Glutamatergic neuron (in vitro differentiated cells): Measurements from ENCODE around the gene COX5A. TPM values are rescaled to one million over a fixed set of nuclear protein-coding genes. Genes with fewer than 3 reads are reported as not detected.

ENCODE experiments used
- DNase-seq: peaks from one replicate; pipeline ENCODE4 v3.0.0; 2022
- H3K27ac Mint-ChIP-seq: one replicate; pipeline ENCODE4 v1.8.0; 2020; ENCODE audit warnings: mild to moderate bottlenecking, mixed read lengths, inconsistent platforms; ENCODE audit not compliant: unreplicated experiment
- H3K27me3 Mint-ChIP-seq: one replicate; pipeline ENCODE4 v1.8.0; 2020; ENCODE audit warnings: mild to moderate bottlenecking, moderate library complexity, mixed read lengths, inconsistent platforms; ENCODE audit not compliant: unreplicated experiment
- H3K36me3 Mint-ChIP-seq: one replicate; pipeline ENCODE4 v1.8.0; 2020; ENCODE audit warnings: mild to moderate bottlenecking, mixed read lengths, inconsistent platforms; ENCODE audit not compliant: unreplicated experiment
- H3K4me1 Mint-ChIP-seq: one replicate; pipeline ENCODE4 v1.8.0; 2020; ENCODE audit warnings: mild to moderate bottlenecking, low read depth, mixed read lengths, inconsistent platforms; ENCODE audit not compliant: unreplicated experiment
- H3K4me3 Mint-ChIP-seq: one replicate; pipeline ENCODE4 v1.8.0; 2020; ENCODE audit warnings: mild to moderate bottlenecking, mixed read lengths, inconsistent platforms; ENCODE audit not compliant: unreplicated experiment
- H3K9me3 Mint-ChIP-seq: one replicate; pipeline ENCODE4 v1.8.0; 2020; ENCODE audit warnings: mild to moderate bottlenecking, moderate library complexity, mixed read lengths, inconsistent platforms; ENCODE audit not compliant: unreplicated experiment
- total RNA-seq: library from RNA; stranded (reverse); fragmentation: NEBNext Ultra II Directional; extraction: Animal tissue kit (Norgen Biotek cat#: 25700); gene quantifications from one replicate; pipeline ENCODE4 v1.2.1, GENCODE V29; 2021; ENCODE audit not compliant: unreplicated experiment
- TF ChIP-seq, protein P1 (sequence below): fragments of 200-600 bp; sonication (generic); IDR thresholded peaks from one replicate; pipeline ENCODE4 v1.5.0; 2021; ENCODE audit not compliant: partially characterized antibody, unreplicated experiment

Gene COX5A
- total RNA-seq, 1 donor from 2014 or later, result 219 TPM

DNA sequence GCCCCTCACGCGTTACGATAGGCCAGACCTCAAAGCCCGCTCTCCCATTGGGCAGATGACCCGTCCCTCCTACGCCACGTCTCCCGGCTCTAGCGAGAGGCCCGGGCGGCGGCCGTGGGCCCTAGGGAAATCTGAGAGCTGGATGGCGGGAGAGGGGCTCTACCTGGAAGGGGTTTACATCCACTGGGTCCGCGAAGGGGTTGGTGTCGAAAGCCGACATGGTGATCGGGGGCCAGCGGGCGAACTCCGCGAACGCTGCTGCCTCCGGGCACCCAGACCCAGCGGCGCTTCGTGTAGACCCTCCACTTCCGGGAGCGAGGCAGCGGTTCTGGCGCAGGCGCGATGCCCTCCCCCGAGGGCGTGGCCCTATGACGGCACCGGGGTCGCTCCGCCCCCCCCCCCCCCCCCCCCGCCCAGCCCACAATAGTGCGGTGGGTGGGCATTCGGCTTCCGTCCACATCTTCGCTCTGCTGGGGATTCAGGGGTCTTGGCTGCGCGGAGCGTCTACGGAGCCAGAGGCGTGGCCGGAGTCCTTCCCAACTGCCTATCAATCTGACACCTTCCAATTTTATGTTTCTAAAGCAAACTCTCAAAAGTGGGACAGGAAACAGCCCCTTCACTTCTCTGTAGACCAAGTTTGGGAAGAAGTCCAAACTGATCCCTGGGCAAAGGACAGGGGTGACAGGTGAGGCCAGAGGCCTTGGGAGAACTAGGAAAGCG is 64.7 kb downstream of the COX5A start, which contains the start of gene SCAMP2:
SCAMP2 (minus strand) TSS at position 330 of the 720 bp plus-strand sequence; CDS start at position 220, 110 bp downstream.
- TF ChIP-seq, protein P1, sequence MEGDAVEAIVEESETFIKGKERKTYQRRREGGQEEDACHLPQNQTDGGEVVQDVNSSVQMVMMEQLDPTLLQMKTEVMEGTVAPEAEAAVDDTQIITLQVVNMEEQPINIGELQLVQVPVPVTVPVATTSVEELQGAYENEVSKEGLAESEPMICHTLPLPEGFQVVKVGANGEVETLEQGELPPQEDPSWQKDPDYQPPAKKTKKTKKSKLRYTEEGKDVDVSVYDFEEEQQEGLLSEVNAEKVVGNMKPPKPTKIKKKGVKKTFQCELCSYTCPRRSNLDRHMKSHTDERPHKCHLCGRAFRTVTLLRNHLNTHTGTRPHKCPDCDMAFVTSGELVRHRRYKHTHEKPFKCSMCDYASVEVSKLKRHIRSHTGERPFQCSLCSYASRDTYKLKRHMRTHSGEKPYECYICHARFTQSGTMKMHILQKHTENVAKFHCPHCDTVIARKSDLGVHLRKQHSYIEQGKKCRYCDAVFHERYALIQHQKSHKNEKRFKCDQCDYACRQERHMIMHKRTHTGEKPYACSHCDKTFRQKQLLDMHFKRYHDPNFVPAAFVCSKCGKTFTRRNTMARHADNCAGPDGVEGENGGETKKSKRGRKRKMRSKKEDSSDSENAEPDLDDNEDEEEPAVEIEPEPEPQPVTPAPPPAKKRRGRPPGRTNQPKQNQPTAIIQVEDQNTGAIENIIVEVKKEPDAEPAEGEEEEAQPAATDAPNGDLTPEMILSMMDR, result no peak
- H3K4me1 Mint-ChIP-seq, result peaks cover 9% of the 10 kb centered on the region
- H3K9me3 Mint-ChIP-seq, result peaks cover 4% of the 10 kb centered on the region
- H3K27ac Mint-ChIP-seq, result peak within 1 kb of the TSS; percentile 76
- peaks cover 7% of the 10 kb centered on the region for H3K27me3 Mint-ChIP-seq
- H3K4me3 Mint-ChIP-seq, result peak within 1 kb of the TSS; percentile 99
- peak; percentile 90 for DNase-seq
- peaks cover 2% of the 10 kb centered on the region for H3K36me3 Mint-ChIP-seq

DNA sequence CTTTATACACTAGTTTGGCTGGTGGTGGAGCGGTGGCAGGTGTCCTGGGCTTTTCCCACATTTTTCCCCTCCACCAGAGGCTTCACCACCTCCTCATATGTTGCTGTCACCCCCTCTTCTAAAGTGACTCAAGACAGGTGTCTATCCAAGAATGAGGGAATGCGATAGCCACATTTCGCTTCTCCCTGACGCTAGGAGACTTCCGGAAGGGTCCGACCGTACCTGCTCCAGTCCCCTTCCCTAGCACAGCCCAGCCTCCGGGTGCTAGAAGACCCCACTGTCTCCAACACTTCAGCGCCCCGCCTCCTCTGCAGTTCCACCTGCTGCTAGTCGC is 65.2 kb downstream of the COX5A start:
- H3K4me1 Mint-ChIP-seq, result peaks cover 9% of the 10 kb centered on the region
- peak overlapping the region; percentile 76 for H3K27ac Mint-ChIP-seq
- H3K36me3 Mint-ChIP-seq, result peaks cover 7% of the 10 kb centered on the region
- peaks cover 7% of the 10 kb centered on the region for H3K27me3 Mint-ChIP-seq
- H3K4me3 Mint-ChIP-seq, result peak overlapping the region; percentile 99
- TF ChIP-seq, protein P1, result no peak
- DNase-seq, result no peak
- peaks cover 4% of the 10 kb centered on the region for H3K9me3 Mint-ChIP-seq

GRCh38 chr15:74870436-74871215 is 67.2 kb downstream of the COX5A start:
- peaks cover 8% of the 10 kb centered on the region for H3K36me3 Mint-ChIP-seq
- TF ChIP-seq, protein P1, result no peak
- no peak overlapping the region for H3K27ac Mint-ChIP-seq
- H3K4me1 Mint-ChIP-seq, result peaks cover 11% of the 10 kb centered on the region
- no peak overlapping the region for H3K4me3 Mint-ChIP-seq
- H3K9me3 Mint-ChIP-seq, result peaks cover 7% of the 10 kb centered on the region
- peaks cover 2% of the 10 kb centered on the region for H3K27me3 Mint-ChIP-seq
- DNase-seq, result no peak

Other genes with a start within 250 kb of the COX5A start
- gene EDC3, start 242.0 kb downstream of the COX5A start, total RNA-seq, result 66.0 TPM
- 0.27 TPM for gene CYP1A1, start 212.5 kb downstream of the COX5A start, total RNA-seq
- gene CYP1A2, start 189.2 kb downstream of the COX5A start, total RNA-seq, result not detected
- 72.6 TPM for gene CSK, start 156.0 kb downstream of the COX5A start, total RNA-seq
- gene LMAN1L, start 125.2 kb downstream of the COX5A start, total RNA-seq, result not detected
- 0.32 TPM for gene CPLX3, start 111.4 kb downstream of the COX5A start, total RNA-seq
- gene ULK3, start 94.9 kb downstream of the COX5A start, total RNA-seq, result 46.5 TPM
- 35.6 TPM for gene SCAMP2, start 64.7 kb downstream of the COX5A start, total RNA-seq
- gene MPI, start 48.0 kb downstream of the COX5A start, total RNA-seq, result 33.1 TPM
- gene FAM219B, start 31.2 kb downstream of the COX5A start, total RNA-seq, result 171 TPM
- 2.3 TPM for gene RPP25, start 18.7 kb upstream of the COX5A start, total RNA-seq
- gene SCAMP5, start 57.5 kb upstream of the COX5A start, total RNA-seq, result 164 TPM
- 12.7 TPM for gene PPCDC, start 85.5 kb upstream of the COX5A start, total RNA-seq